RWPE2 (cell line): ENCODE results near the gene GRIP2.

Experiments
- ATAC-seq: fragments of 200-7000 bp; cut with Tn5 transposase; 3 replicates; pipeline ENCODE4 v1.9.1; 2021; ENCODE audit warnings: low read depth
- DNase-seq: peaks from one replicate; pipeline ENCODE4 v3.0.0-alpha.2; 2020; ENCODE audit warnings: low spot score
- H3K27ac ChIP-seq: fragments of 450-650 bp; 2 replicates; pipeline ENCODE4 v1.5.1; 2017; ENCODE audit warnings: mild to moderate bottlenecking; ENCODE audit not compliant: poor library complexity, severe bottlenecking
- H3K27me3 ChIP-seq: fragments of 250-450 bp; sonication (Bioruptor Pico); 2 replicates; pipeline ENCODE4 v1.5.1; 2021; ENCODE audit warnings: mild to moderate bottlenecking, moderate library complexity; ENCODE audit not compliant: insufficient read depth, poor library complexity, severe bottlenecking
- H3K36me3 ChIP-seq: fragments of 250-450 bp; sonication (Bioruptor Pico); 2 replicates; pipeline ENCODE4 v1.5.1; 2020; ENCODE audit warnings: low read depth, mild to moderate bottlenecking, moderate library complexity
- H3K4me1 ChIP-seq: fragments of 250-450 bp; sonication (Bioruptor Pico); 2 replicates; pipeline ENCODE4 v1.5.1; 2021; ENCODE audit warnings: mild to moderate bottlenecking, moderate library complexity; ENCODE audit not compliant: insufficient read depth, poor library complexity, severe bottlenecking
- H3K4me3 ChIP-seq: fragments of 250-450 bp; sonication (Bioruptor Pico); 2 replicates; pipeline ENCODE4 v1.5.1; 2021; ENCODE audit warnings: mild to moderate bottlenecking, moderate library complexity; ENCODE audit not compliant: severe bottlenecking
- H3K9me3 ChIP-seq: fragments of 250-450 bp; sonication (Bioruptor Pico); 2 replicates; pipeline ENCODE4 v1.5.1; 2021; ENCODE audit warnings: mild to moderate bottlenecking, moderate library complexity; ENCODE audit not compliant: severe bottlenecking
- CTCF ChIP-seq: fragments of 450-650 bp; IDR thresholded peaks from one replicate; pipeline ENCODE4 v1.5.1; 2017; ENCODE audit warnings: mild to moderate bottlenecking, moderate library complexity; ENCODE audit not compliant: poor library complexity, severe bottlenecking

GRIP2 gene

GRCh38 chr3:14568269-14568668 is 28.1 kb upstream of the GRIP2 start:
- H3K4me1 ChIP-seq: no peaks in the 10 kb centered on the region
- no peak for TF ChIP-seq CTCF
- ATAC-seq (no peak), DNase-seq (no peak)
- no peak overlapping the region for H3K4me3 ChIP-seq
- H3K27ac ChIP-seq: no peak overlapping the region
- no peaks in the 10 kb centered on the region for H3K36me3 ChIP-seq
- H3K27me3 ChIP-seq: no peaks in the 10 kb centered on the region
- H3K9me3 ChIP-seq: no peaks in the 10 kb centered on the region

- Histone ChIP-seq H3K36me3 (no peaks in the 10 kb centered on the region), H3K27me3 (no peaks in the 10 kb centered on the region), H3K4me1 (no peaks in the 10 kb centered on the region), H3K27ac (no peak overlapping the region), H3K9me3 (no peaks in the 10 kb centered on the region), H3K4me3 (no peak overlapping the region)
- DNase-seq (no peak), ATAC-seq (no peak)
- TF ChIP-seq CTCF: no peak
Observed at GRCh38 chr3:14566812-14567211, 26.7 kb upstream of the GRIP2 start.

GRCh38 chr3:14565868-14566588 is 25.9 kb upstream of the GRIP2 start:
- no peaks in the 10 kb centered on the region for H3K27me3 ChIP-seq
- no peak overlapping the region for H3K27ac ChIP-seq
- TF ChIP-seq CTCF: no peak
- H3K4me1 ChIP-seq: no peaks in the 10 kb centered on the region
- ATAC-seq (no peak), DNase-seq (no peak)
- no peaks in the 10 kb centered on the region for H3K9me3 ChIP-seq
- no peak overlapping the region for H3K4me3 ChIP-seq
- no peaks in the 10 kb centered on the region for H3K36me3 ChIP-seq

- H3K4me3 ChIP-seq: no peak overlapping the region
- no peaks in the 10 kb centered on the region for H3K4me1 ChIP-seq
- H3K27ac ChIP-seq: no peak overlapping the region
- no peaks in the 10 kb centered on the region for H3K27me3 ChIP-seq
- H3K36me3 ChIP-seq: no peaks in the 10 kb centered on the region
- no peaks in the 10 kb centered on the region for H3K9me3 ChIP-seq
- no peak for TF ChIP-seq CTCF
- ATAC-seq: no peak
- no peak for DNase-seq
Observed at GRCh38 chr3:14564741-14565140, 24.6 kb upstream of the GRIP2 start.

GRCh38 chr3:14563946-14564539 is 23.9 kb upstream of the GRIP2 start:
- Histone ChIP-seq H3K27ac (no peak overlapping the region), H3K4me1 (no peaks in the 10 kb centered on the region), H3K36me3 (no peaks in the 10 kb centered on the region), H3K4me3 (no peak overlapping the region), H3K9me3 (no peaks in the 10 kb centered on the region), H3K27me3 (no peaks in the 10 kb centered on the region)
- TF ChIP-seq CTCF: no peak
- ATAC-seq (no peak), DNase-seq (no peak)
